ENCODE results near the gene TMEM35B.
"Not testable (repeated sequence)": the region's sequence is repeated elsewhere in the genome, so short reads cannot be mapped to it uniquely, and the experiment has no call there.

Gene TMEM35B

DNA sequence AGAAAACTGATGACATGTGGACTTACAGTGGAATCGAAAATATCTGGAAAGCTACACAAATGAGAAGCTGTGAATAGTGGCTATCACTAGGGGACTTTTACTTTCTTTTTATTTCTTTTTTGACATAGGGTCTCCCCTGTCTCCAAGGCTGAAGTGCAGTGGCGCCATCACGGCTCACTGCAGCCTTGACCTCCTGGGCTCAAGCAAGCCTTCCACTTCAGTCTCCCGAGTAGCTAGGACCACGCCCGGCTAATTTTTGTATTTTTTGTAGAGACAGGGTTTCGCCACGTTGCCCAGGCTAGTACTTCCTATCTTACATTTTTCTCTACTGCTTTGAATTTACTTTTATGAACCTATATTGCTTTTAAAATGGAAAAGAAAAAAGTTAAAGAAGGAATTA, 10.5 kb downstream of the TMEM35B start:
- H2AFZ ChIP-seq (ENCODE audit: low read length), result no peak overlapping the region
- no peaks in the 10 kb centered on the region for H3K9me2 ChIP-seq (replicated peaks; ENCODE audit: low read depth, low read length)
- H3K4me3 ChIP-seq (ENCODE audit: low read length, poor library complexity, severe bottlenecking), result no peak overlapping the region
- no peak for TF ChIP-seq EZH2phosphoT487 (IDR thresholded peaks at IDR 0.05; ENCODE audit: borderline replicate concordance)
- H4K20me1 ChIP-seq (ENCODE audit: insufficient read depth, low read length, poor library complexity, severe bottlenecking), result no peaks in the 10 kb centered on the region
- H3K79me2 ChIP-seq (ENCODE audit: insufficient read depth, low read length), result no peaks in the 10 kb centered on the region
- H3K9me3 ChIP-seq (ENCODE audit: insufficient read depth, low read depth, low read length), result no peaks in the 10 kb centered on the region
- no peaks in the 10 kb centered on the region for H3K36me3 ChIP-seq (ENCODE audit: insufficient read depth, low read length)
- no peak overlapping the region for H3K9ac ChIP-seq (ENCODE audit: low read depth, low read length, poor library complexity, severe bottlenecking)
- H3K27me3 ChIP-seq (ENCODE audit: insufficient read depth, low read length, poor library complexity, severe bottlenecking), result no peaks in the 10 kb centered on the region
- no peak overlapping the region for H3K4me2 ChIP-seq (ENCODE audit: low read depth, low read length, poor library complexity, severe bottlenecking)
- no peaks in the 10 kb centered on the region for H3F3A ChIP-seq (ENCODE audit: low read depth)
- peaks cover 13% of the 10 kb centered on the region for H3K4me1 ChIP-seq (ENCODE audit: insufficient read depth, low read length, poor library complexity, severe bottlenecking)

DNA sequence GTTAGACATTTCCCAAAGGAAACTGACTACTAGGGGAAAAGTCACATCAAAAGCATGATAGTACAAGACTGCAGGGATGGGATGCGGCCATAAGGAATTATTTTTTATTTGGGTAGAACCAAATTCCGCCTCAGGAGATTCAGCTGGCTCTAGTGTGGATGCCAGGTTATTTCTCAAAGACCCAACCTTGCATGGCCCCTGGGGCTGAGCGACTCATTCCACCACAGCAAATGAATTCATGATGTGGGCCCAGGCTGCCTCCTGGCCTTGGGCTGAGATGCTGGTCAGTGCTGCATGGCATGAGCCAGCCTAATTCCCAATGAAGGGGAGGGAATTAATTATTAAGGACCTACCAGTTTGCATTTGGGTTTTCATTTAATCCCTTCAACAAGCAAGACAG, 11.8 kb downstream of the TMEM35B start:
- TF ChIP-seq EZH2phosphoT487 (IDR thresholded peaks at IDR 0.05; ENCODE audit: borderline replicate concordance), result no peak
- TF ChIP-seq, protein P1, sequence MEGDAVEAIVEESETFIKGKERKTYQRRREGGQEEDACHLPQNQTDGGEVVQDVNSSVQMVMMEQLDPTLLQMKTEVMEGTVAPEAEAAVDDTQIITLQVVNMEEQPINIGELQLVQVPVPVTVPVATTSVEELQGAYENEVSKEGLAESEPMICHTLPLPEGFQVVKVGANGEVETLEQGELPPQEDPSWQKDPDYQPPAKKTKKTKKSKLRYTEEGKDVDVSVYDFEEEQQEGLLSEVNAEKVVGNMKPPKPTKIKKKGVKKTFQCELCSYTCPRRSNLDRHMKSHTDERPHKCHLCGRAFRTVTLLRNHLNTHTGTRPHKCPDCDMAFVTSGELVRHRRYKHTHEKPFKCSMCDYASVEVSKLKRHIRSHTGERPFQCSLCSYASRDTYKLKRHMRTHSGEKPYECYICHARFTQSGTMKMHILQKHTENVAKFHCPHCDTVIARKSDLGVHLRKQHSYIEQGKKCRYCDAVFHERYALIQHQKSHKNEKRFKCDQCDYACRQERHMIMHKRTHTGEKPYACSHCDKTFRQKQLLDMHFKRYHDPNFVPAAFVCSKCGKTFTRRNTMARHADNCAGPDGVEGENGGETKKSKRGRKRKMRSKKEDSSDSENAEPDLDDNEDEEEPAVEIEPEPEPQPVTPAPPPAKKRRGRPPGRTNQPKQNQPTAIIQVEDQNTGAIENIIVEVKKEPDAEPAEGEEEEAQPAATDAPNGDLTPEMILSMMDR (conservative IDR thresholded peaks at IDR 0.05; ENCODE audit: low read length), result no peak
- no peaks in the 10 kb centered on the region for H4K20me1 ChIP-seq (ENCODE audit: insufficient read depth, low read length, poor library complexity, severe bottlenecking)
- no peaks in the 10 kb centered on the region for H3K36me3 ChIP-seq (ENCODE audit: insufficient read depth, low read length)
- H2AFZ ChIP-seq (ENCODE audit: low read length), result no peak overlapping the region
- no peak overlapping the region for H3K4me3 ChIP-seq (ENCODE audit: low read length, poor library complexity, severe bottlenecking)
- H3K4me2 ChIP-seq (ENCODE audit: low read depth, low read length, poor library complexity, severe bottlenecking), result no peak overlapping the region
- H3K9me2 ChIP-seq (replicated peaks; ENCODE audit: low read depth, low read length), result no peaks in the 10 kb centered on the region
- H3F3A ChIP-seq (ENCODE audit: low read depth), result no peaks in the 10 kb centered on the region
- no peaks in the 10 kb centered on the region for H3K27me3 ChIP-seq (ENCODE audit: insufficient read depth, low read length, poor library complexity, severe bottlenecking)
- H3K9ac ChIP-seq (ENCODE audit: low read depth, low read length, poor library complexity, severe bottlenecking), result no peak overlapping the region
- peaks cover 6% of the 10 kb centered on the region; the same call in 1 of the 2 replicates for H3K9me3 ChIP-seq (ENCODE audit: insufficient read depth, low read depth, low read length)
- no peaks in the 10 kb centered on the region for H3K79me2 ChIP-seq (ENCODE audit: insufficient read depth, low read length)
- H3K4me1 ChIP-seq (ENCODE audit: insufficient read depth, low read length, poor library complexity, severe bottlenecking), result peaks cover 6% of the 10 kb centered on the region

DNA sequence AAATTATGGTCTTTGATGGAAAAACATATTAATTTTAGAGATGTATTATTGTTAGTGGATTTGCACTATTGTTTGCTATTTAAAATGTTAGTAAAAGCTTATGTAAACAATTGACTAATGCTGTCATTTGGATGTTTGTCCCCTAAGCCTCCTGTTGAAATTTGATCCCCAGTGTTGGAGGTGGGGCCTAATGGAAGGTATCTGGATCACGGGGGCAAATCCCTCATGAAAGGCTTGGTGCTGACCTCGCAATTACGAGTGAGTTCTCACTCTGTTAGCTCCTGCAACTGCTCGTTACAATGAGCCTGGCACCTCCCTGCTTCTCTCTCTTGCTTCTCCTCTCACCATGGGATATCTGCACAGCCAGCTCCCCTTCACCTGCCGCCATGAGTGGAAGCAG, 14.3 kb downstream of the TMEM35B start:
- H3K4me2 ChIP-seq (ENCODE audit: low read depth, low read length, poor library complexity, severe bottlenecking), result no peak overlapping the region
- H3F3A ChIP-seq (ENCODE audit: low read depth), result no peaks in the 10 kb centered on the region
- no peak overlapping the region for H3K9ac ChIP-seq (ENCODE audit: low read depth, low read length, poor library complexity, severe bottlenecking)
- no peaks in the 10 kb centered on the region for H3K79me2 ChIP-seq (ENCODE audit: insufficient read depth, low read length)
- H3K9me3 ChIP-seq (ENCODE audit: insufficient read depth, low read depth, low read length), result peaks cover 6% of the 10 kb centered on the region; the same call in 1 of the 2 replicates
- no peak overlapping the region for H3K4me3 ChIP-seq (ENCODE audit: low read length, poor library complexity, severe bottlenecking)
- no peaks in the 10 kb centered on the region for H3K27me3 ChIP-seq (ENCODE audit: insufficient read depth, low read length, poor library complexity, severe bottlenecking)
- H3K36me3 ChIP-seq (ENCODE audit: insufficient read depth, low read length), result no peaks in the 10 kb centered on the region
- no peaks in the 10 kb centered on the region for H4K20me1 ChIP-seq (ENCODE audit: insufficient read depth, low read length, poor library complexity, severe bottlenecking)
- no peak for TF ChIP-seq EZH2phosphoT487 (IDR thresholded peaks at IDR 0.05; ENCODE audit: borderline replicate concordance)
- TF ChIP-seq, protein P1 (conservative IDR thresholded peaks at IDR 0.05; ENCODE audit: low read length), result no peak
- H3K9me2 ChIP-seq (replicated peaks; ENCODE audit: low read depth, low read length), result no peaks in the 10 kb centered on the region
- H2AFZ ChIP-seq (ENCODE audit: low read length), result no peak overlapping the region
- no peaks in the 10 kb centered on the region for H3K4me1 ChIP-seq (ENCODE audit: insufficient read depth, low read length, poor library complexity, severe bottlenecking)

DNA sequence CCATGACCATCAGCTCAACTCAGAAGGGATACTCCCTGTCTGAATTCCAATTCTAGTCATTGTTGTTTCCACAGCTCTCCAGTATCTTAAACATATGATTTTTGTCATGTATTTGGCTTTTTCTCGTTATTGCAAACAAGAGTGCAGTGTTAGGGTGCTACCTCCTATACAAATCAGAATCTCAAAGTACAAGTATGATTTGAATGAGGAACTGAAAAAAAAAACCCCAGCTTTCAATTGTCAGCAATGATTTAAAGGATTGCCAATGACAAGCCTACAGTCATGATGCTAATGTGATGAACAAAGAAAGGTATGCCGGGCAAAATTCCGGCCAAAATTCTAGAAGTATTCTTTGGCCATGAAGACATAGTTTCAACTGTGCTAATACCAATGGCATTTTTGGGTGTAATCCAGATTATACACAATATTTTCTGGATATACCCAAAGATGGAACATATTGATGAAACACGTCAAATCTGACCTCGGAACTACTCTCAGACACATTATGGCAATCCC, 14.9 kb downstream of the TMEM35B start:
- no peaks in the 10 kb centered on the region for H3K9me2 ChIP-seq (replicated peaks; ENCODE audit: low read depth, low read length)
- no peak overlapping the region for H3K4me2 ChIP-seq (ENCODE audit: low read depth, low read length, poor library complexity, severe bottlenecking)
- no peaks in the 10 kb centered on the region for H3K36me3 ChIP-seq (ENCODE audit: insufficient read depth, low read length)
- no peaks in the 10 kb centered on the region for H3K79me2 ChIP-seq (ENCODE audit: insufficient read depth, low read length)
- no peaks in the 10 kb centered on the region for H3F3A ChIP-seq (ENCODE audit: low read depth)
- H3K27me3 ChIP-seq (ENCODE audit: insufficient read depth, low read length, poor library complexity, severe bottlenecking), result no peaks in the 10 kb centered on the region
- H2AFZ ChIP-seq (ENCODE audit: low read length), result no peak overlapping the region
- no peaks in the 10 kb centered on the region for H3K4me1 ChIP-seq (ENCODE audit: insufficient read depth, low read length, poor library complexity, severe bottlenecking)
- no peak overlapping the region for H3K4me3 ChIP-seq (ENCODE audit: low read length, poor library complexity, severe bottlenecking)
- peaks cover 6% of the 10 kb centered on the region; the same call in 1 of the 2 replicates for H3K9me3 ChIP-seq (ENCODE audit: insufficient read depth, low read depth, low read length)
- no peaks in the 10 kb centered on the region for H4K20me1 ChIP-seq (ENCODE audit: insufficient read depth, low read length, poor library complexity, severe bottlenecking)
- no peak overlapping the region for H3K9ac ChIP-seq (ENCODE audit: low read depth, low read length, poor library complexity, severe bottlenecking)
- TF ChIP-seq, protein P1 (conservative IDR thresholded peaks at IDR 0.05; ENCODE audit: low read length), result no peak
- no peak for TF ChIP-seq EZH2phosphoT487 (IDR thresholded peaks at IDR 0.05; ENCODE audit: borderline replicate concordance)

DNA sequence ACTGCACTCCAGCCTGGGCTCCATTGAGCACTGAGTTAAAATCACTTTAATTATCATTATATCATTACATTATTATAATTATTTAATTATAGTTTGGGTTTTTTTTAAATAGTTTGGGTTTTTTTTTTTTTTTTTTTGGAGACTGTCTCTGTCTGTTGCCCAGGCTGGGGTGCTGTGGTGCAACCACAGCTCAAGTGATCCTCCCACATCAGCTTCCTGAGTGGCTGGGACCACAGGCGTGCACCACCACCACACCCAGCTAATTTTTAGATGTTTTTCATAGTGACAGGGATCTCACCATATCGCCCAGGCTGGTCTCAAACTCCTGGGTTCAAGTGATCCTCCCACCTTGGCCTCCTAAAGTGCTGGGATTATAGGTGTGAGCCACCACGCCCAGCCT, 16.9 kb downstream of the TMEM35B start:
- H3K9me2 ChIP-seq (replicated peaks; ENCODE audit: low read depth, low read length); H2AFZ ChIP-seq (ENCODE audit: low read length); H3K4me1 ChIP-seq (ENCODE audit: insufficient read depth, low read length, poor library complexity, severe bottlenecking): not testable (repeated sequence)

More for the DNA sequence above, 16.9 kb downstream of the TMEM35B start:
- H3K36me3 ChIP-seq (ENCODE audit: insufficient read depth, low read length); H3K4me2 ChIP-seq (ENCODE audit: low read depth, low read length, poor library complexity, severe bottlenecking); H4K20me1 ChIP-seq (ENCODE audit: insufficient read depth, low read length, poor library complexity, severe bottlenecking); H3K79me2 ChIP-seq (ENCODE audit: insufficient read depth, low read length); H3K9me3 ChIP-seq (ENCODE audit: insufficient read depth, low read depth, low read length); H3K9ac ChIP-seq (ENCODE audit: low read depth, low read length, poor library complexity, severe bottlenecking); H3K4me3 ChIP-seq (ENCODE audit: low read length, poor library complexity, severe bottlenecking); H3F3A ChIP-seq (ENCODE audit: low read depth); H3K27me3 ChIP-seq (ENCODE audit: insufficient read depth, low read length, poor library complexity, severe bottlenecking): not testable (repeated sequence)

Data from Loucy (cell line).